OCI-M2 (cell line): ENCODE measurements around the gene ISCA2.

Experiments used
- DNase-seq: peaks from one replicate; lab custom pipeline; 2025; ENCODE audit not compliant: unreplicated experiment; lab: John Stamatoyannopoulos, UW

Gene ISCA2

DNA sequence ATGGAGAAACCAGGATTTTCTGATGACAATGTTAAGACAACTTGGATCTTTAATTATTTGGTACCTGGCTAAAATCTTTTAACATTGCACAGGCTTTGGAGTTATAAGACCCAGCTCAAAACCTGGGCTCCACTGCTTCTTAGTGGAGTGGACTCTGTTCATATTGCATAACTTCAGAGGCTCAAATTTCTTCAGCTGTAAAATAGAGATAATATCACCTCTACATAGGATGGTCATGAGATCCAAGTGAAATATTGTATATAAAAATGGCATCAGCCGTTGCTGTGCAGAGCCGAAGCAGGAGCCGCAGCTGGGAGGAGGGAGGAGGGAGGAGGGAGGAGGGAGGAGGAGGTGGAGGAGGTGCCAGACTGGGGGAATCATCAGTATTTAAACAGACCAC is 11.0 kb upstream of the ISCA2 start:
- DNase-seq = no peak

DNA sequence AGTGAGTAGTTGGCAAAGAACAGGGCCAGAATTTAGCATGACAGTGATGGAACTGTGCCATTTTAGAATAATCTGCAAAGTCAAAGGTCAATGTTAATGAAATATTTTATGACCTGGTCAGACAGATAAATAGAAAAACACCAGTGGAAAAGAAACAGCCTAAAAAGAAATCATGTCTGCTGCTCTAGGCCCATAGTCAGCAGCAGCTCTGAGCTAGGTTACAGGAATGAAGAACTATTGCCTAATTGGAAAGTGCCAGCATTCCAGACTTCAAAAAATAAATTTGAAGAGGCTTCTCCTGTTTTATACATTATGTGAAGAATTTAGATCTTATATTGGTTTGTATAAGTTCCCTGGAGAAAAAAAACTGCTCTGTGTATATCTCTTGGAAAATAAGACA is 10.2 kb upstream of the ISCA2 start:
- DNase-seq = no peak

DNA sequence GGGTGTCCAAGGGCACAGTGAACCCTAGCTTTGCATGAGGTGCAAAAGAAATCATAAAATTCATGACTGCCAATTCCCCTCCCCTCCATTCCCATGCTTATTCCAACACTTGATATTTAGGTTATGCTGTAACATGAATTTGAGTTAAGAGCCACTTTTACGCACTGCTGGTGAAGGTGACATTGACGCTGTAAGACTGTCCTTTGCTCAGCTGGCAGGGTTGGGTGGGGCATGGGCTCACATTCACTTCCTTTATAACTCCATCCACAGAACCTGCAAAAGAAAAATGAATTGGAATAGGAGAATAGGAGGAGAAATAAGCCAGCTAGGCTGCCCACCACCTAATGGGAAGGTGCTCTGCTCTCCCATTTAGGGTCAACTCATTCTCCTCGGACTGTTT is 7.4 kb upstream of the ISCA2 start:
- no peak for DNase-seq

DNA sequence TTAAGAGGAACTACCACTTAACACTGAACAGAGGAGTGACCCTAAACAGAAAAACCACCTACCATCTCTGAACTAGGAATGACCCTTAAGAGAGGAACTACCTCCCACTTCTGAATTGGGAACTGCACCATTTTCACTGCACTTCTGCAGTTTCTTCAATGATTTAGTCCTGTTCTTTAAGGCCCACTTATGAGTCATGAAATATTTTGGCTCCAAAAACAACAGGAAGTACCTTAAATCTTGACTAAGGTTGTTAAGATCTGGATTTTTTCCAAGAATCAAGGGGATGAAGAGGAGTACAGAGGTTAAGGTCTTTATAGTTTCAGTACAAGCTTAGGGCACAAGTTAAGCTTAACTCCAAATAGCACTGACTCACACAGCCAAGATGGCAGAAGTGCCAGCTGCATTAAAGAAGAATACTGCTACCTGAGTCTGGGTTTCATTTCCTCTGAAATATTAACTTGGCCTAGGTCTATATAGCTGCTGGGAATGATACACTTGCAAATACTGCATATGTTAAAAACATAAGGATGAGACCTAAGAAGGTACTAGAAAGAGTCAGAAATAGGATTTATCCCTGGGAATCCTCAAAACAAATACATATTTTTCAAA is 4.7 kb upstream of the ISCA2 start:
- DNase-seq = no peak

DNA sequence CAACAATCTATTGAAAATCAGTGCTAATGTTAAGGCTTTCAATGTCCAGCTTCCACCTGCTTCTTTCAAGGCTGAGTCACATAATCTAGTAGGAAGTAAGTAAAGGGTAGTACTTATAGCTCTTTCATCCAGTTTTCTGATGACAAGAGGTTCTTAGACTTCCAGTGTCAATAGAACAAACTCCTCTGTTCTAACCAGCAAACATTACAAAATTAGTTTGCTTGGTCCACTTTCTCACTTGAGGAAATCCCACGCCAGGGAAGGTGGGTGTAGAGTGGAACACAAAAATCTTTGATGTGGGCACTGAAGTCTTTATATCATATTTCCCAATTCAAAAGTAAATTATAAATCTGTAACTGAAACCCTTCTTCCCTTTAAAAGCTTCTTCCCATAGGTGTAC is 3.1 kb upstream of the ISCA2 start:
- no peak for DNase-seq

DNA sequence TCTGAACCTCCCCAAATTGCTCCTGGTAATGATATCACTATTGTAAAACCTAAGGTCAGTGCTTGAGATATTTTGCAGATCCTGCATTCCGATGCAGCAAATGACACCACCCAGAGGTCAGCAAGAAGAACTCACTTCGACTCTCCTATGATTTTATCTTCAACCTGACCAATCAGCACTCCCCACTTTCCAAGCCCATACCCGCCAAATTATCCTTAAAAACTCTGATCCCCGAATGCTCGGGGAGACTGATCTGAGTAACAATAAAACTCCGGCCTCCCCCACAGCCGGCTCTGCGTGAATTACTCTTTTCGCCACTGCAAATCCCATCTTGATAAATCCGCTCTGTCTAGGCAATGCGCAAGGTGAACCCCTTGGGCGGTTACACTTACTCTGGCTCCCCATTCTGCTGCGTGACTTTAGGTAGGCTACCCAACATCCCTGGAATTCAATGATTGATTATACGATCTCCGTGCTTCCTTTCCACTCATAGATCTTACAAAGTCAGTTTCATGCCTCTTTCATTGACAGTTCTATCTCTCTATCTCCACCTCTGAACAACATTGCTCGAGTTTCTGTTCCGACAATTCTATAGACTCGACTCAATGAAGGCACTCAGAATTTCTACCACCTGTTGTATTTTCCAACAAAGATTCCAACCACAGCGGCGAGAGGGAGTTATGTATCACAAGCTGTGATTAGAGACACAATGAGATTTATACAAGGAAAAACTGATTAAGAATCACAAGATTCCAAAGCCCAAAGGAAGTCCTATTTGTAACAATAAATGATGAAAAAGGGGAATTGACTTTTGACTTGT is 1.4 kb upstream of the ISCA2 start:
- no peak for DNase-seq

DNA sequence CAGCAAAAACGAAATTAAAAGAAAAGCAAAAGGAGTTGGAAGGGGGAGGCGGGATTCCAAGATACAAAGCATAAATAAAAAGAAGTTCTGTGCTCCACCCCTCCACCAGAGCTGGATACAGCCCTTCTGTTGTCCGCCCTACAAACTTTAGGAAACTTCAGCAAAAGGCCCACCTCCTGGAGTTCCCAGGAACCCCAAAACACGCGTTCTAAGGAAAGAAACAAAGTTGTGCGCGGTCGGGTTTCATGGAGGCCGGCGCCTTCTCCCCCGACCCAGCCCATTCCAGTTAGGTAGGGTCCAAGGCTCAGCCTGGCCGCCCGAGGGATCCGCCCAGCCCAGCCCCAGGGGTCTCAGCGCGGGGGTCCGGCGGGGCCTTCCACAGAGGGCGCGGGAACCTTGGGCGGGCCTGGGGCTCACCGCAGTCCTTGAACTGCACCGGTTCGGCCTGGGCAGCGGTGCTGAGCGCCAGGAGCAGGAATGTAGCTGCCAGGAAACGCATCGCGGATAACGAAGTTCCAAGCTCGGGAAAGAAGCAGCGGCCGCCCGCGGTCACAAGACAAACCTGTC is 706 bp upstream of the ISCA2 start, which contains the start of gene NPC2:
TSS of gene NPC2 (minus strand) at position 530 of the 567 bp plus-strand sequence. CDS start at position 499, 31 bp downstream.
- no peak for DNase-seq

DNA sequence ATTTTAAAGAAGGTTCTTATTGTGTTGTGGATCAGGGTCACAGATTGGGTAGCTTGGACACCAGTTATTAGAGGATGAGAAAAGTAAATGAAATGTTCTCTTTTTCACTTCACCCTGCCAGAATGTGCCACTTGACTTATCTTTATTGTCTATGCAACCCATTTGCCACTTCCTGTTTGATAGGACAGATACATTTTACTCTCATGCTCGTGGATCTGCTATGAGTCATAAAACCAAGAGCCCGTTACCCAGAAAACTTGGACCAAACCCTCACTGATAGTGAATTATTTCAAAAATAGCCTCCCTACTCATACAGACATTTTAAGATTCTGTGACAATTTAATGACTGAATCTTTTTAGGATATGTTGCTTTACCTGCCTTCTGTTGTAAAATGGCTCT is 1.8 kb downstream of the ISCA2 start:
- DNase-seq = no peak

DNA sequence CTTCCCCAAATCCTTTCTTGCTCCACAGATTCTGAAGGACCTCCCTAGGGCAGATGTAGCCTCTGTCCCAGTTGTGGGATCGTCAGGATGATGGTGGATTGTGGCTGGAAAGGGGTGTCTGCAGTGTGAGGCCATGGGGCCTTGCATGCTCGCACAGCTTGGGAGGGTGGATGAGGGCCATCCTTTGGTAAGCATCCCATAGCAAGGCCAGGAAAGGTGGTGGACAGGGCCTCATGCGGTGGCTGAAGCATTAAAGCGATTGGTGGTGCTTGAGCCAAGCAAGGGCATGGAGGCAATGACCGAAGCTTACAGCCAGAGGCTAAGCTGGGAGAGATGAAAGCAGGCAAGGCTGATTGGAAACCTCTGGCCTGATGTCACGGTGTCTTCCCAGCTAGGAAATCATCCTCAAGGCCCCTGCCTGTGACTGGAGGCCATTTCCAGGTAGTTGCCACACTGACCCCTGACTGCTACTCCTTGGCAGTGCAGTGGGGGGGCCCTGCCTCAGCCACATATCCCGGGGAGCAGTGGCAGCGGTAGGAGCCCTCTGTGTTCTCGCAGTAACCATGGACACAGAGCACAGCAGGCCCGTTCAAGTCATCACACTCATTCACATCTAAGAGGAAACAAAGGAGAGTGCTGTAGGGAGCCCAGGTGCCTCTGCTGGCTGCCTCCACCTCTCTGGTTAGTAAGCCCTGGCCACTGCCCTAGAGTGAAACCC is 7.0 kb downstream of the ISCA2 start:
- no peak for DNase-seq

DNA sequence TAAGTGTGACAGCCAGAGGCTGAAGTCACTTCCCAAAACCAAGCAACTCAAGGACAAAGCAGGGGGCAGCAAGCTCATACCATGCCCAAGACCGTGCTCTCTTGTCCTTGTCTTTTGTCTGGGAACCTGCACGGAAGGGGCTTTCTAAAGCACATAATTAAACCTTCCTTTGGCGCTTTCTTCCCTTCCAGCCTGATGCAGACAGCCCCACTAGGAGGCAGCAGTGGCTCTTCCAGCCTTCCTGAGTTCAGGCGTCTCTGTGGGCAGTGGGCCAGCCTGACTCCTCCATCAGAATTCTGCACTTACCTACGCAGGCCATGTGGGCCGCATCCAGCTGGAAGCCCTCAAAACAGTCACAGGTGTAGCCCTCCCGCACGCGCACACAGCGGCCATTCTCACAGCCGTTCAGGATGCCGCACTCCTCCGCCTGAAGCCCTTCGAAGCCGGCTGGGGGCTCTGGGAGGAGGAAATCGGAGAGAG is 7.6 kb downstream of the ISCA2 start:
- DNase-seq = no peak

DNA sequence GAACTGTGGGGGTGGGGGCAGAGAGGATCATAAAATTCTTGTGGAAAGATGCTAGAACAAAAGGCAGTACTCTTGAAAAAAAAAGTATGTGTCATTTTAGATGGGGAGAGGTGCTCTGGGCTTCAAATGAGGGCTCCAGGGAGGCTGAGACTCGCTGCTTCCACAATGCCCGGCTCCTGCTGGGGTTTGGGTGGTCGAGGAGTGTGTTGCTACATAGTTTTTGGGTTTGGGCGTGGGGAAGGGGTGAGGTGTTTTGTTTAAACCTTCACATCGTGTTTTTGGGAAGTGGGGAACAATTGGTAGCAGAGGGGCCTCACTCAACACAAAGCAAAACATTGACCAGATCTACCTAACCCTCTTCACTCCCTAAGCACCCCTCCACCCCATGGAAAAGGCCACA is 8.1 kb downstream of the ISCA2 start:
- no peak for DNase-seq

DNA sequence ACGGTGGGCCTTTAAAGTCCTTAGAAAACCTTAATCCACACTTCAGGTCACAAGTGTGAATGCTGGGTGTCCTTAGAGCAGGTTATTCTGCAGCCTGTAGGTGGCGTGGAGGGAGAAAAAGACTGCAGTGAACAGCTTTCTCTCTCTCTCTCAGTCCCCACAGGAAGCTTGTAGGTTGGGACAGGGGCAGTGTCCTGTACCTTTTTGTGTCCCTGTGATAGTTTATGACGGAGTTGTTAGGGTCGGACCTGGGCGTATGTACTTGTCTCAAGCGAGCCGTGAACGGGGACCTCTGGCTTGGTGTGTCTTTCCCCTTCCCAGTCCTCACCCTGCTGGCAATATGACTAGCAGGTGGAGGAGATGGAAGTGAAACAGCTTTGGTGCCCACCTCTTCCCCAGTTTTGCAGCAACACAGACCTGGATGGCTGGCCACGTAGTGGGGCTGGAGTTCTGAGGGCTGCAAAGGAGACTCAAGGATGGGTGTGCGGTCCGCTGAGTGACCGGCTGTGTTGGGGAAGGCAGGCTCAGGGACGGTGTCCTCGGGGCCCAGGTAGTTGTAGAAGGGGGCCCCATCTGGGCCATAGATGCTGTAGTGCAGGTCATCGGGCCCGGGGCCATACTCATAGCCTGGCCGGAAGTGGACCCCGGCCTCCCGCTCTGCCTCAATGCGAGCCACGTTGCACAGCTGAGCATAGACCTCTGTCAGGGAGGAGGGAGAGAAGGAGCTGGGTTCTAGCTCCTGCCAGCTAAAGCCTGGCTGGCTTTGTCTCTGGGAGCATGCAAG is 8.9 kb downstream of the ISCA2 start:
- no peak for DNase-seq

DNA sequence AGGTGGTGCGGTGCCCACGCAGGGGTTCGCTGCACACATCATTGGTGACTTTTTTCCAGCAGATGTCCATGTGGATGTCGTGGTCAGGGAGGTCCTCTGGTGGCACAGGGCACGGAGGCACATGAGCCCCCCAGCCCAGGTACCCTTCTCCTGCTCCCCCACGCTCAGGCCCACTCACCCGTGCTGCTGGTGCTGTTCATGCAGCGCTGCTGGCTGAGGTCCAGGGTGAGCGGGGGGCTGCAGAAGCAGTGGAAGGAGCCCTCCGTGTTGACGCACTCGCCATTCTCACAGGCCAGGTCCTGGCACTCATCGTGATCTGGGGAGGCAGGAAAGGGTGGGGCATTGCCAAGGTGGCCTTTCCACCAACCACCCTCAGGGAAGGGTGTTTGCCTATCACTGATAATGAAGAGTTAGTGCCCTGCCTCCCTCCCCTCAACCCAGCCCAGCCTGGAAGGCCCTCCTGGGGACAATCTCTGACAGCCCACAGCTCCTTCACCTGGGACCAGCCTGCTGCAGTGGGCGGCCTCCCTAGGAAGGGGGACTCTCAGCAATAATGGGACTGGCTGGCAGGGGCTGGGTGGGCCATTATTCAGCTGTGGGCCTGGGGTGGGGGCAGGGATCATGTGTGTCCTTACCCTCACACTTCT is 9.8 kb downstream of the ISCA2 start:
- DNase-seq = no peak

DNA sequence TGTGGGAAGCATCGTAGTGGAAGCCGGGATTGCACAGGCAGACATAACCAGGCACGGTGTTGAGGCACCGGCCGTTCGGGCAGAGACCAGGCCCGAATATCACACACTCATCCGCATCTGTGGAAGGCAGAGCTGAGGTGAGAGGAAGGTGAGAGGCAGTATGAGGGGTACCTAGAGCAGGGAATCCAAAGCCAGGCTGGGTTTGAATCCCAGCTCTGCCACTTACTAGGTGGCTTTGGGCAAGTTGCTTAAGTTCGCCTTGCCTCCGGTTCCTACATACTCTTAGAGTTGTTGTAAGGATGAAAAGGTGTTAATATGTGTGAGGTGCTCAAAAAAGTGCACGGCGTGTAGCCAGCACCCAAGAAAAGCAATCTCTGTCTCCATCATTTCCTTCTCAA is 10.4 kb downstream of the ISCA2 start:
- no peak for DNase-seq

DNA sequence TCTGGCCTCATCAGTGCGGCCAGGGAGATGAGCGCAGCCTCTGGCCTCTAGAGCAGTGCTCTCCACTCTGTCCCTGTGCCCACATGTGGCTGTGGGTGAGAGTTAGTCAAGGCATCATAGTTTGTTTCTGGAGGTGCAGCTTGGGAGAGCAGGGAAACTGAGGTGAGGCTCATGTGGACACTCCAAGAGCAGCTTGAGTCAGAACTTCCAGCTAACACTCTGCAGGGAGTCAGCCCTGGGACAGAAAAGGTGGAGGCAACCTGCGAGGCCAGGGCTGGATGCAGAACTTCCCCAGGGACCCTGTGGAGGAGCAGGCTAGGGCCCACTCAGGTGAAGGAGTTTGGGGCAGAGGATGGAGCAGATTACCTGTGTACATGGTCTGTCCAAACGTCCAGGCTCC is 10.8 kb downstream of the ISCA2 start:
- no peak for DNase-seq

DNA sequence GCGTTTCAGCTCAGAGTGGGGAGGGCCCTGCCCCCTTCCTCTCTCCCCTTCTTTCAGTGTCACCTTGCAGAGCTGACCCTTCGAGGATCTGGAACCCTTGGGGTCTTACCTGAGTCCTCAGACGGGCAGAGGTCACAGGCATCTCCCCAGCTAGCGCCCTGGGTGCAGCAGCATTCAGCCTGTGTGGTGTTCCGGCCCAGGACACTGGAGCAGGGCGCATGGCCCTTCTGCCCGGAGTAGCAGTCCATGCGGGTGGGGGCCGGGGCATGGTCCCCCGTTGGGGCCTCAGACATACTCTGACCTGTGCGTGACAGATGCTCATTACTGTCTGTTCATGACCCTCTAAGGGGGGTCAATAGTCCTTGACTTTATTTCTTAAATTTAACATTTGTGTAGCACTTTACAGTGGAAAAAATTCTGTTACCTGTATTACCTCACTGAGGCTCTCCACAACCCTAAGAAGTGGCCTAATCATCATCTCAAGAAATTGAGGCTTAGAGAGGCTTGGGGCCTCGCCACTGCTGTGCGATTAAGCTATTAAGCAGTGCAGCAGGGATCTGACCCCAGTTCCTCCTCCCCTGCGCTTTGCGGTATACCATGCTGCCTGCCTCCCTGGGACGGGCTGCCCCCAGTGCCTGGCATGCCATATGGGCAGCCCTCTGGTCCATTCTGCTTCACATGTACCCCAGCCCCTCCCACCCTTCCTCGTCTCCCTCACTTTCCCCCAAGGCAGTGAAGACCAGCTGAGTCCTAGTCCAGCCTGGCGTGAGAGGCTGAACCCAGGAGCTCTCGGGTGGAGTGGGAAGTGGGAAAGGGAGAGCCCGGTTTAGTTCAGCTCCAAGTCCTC is 11.5 kb downstream of the ISCA2 start:
- DNase-seq = no peak

DNA sequence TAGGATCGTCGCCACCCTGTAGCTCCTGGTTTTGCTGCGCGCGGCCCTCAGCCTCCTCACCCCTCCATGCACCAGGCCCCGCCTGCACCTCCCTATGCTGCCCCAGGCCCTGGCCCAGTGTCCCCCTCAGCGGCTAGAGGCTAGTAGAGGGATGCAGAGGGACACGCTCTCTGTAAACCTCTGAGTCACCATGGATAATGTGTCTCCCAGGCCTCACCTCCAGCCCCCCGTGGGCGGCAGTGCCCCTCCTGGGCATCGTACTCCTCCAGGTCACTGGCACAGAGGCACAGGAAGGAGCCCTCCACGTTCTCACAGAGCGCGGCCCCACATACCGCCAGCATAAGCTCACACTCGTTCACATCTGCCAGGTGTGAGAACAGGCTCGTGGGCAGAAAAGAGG is 12.3 kb downstream of the ISCA2 start:
- no peak for DNase-seq

DNA sequence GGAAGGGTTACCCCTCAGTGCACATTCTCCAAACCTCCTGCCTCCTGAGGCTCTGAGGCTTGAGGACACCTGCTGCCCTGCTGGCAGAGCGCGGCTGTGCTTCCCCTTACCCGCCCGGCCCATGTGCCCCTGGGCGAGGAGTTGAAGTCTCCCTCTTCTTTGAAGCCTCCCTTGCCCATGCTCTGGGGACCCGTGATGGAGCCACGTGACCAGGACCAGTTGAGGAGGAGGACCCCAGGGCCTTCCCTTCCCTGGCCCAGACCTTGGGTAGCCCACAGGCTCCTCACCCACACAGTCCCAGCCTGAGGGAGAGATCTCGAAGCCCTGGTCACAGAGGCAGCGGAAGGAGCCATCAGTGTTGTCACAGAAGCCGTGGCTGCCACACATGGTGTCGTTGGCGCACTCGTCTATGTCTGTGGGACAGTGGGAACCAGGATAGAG is 12.9 kb downstream of the ISCA2 start:
- no peak for DNase-seq

DNA sequence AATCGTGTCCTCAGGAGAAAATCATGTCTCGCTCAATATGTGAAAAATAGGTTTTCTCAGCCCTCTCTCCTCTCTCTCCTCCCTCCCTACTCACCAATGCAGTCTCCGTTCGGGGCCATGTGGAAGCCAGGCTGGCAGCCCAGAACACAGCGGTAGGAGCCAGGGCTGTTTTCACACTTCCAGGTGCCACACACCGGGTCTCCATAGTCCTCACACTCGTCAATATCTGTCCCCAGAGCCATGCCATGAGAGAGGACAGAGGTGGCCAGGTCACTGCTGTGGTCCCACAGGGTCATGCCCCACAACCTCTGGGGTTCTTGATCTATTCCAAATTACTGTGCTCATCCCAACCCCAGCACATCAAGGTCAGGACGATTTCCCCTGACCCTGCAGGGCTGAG is 13.5 kb downstream of the ISCA2 start:
- DNase-seq = no peak
